ENCODE measurements around the gene DUSP8.

- no peak for TF ChIP-seq CTCF (IDR thresholded peaks at IDR 0.05 in 2 of 3, conservative IDR thresholded peaks at IDR 0.05 in 1 of 3; ENCODE audit: borderline replicate concordance in 1 of 3, insufficient read depth in 1 of 3, low read depth in 2 of 3, low read length in 2 of 3)
- no peak for TF ChIP-seq POLR2A (IDR thresholded peaks at IDR 0.05; ENCODE audit: borderline replicate concordance, extremely low read depth, insufficient read depth, insufficient read length)
- no peak for TF ChIP-seq EZH2 (IDR thresholded peaks at IDR 0.05)
- no peak for TF ChIP-seq REST (IDR thresholded peaks at IDR 0.05; ENCODE audit: low read depth)
- no peak for TF ChIP-seq JUND (IDR thresholded peaks at IDR 0.05)
- TF ChIP-seq RAD21 (IDR thresholded peaks at IDR 0.05; ENCODE audit: low read depth), result no peak
- TF ChIP-seq POLR2AphosphoS5 (IDR thresholded peaks at IDR 0.05; ENCODE audit: low read depth, low read length), result no peak
- TF ChIP-seq SP1 (IDR thresholded peaks at IDR 0.05; ENCODE audit: low read depth), result no peak
- TF ChIP-seq EZH2phosphoT487 (IDR thresholded peaks at IDR 0.05; ENCODE audit: borderline replicate concordance), result no peak
- TF ChIP-seq ZFX (IDR thresholded peaks at IDR 0.05), result no peak
- TF ChIP-seq CBX3 (IDR thresholded peaks at IDR 0.05; ENCODE audit: low read depth), result no peak
- TF ChIP-seq ELF1 (IDR thresholded peaks at IDR 0.05; ENCODE audit: borderline replicate concordance, low read depth), result no peak
Observed at GRCh38 chr11:1530686-1531448, 41.2 kb downstream of the DUSP8 start.

All from HCT116 (cell line).